ENCODE measurements around the gene ALKBH4. TPM values are rescaled to one million over a fixed set of nuclear protein-coding genes. Genes with fewer than 3 reads are reported as not detected.

ALKBH4 gene
- total RNA-seq, 4 donors from 2014 or later, result 14.7 to 38.9 (median 24.6) TPM

- TF ChIP-seq POLR2A (IDR thresholded peaks at IDR 0.05) (no peak), CTCF (IDR thresholded peaks at IDR 0.05) (no peak)
Measured at GRCh38 chr7:102454468-102454867, 10.2 kb downstream of the ALKBH4 start.

GRCh38 chr7:102453319-102453718, 11.3 kb downstream of the ALKBH4 start:
- DNase-seq (ENCODE audit: low spot score in 2 of 2), result no peak
- 67 to 75% methylated on average over 7 of the region's 7 CpGs for WGBS, 2 donors
- intact Hi-C loops (cut with DNase I; ENCODE audit: low total_unique reads), result no loop called here
- H3K4me3 ChIP-seq (ENCODE audit: low read depth, poor library complexity, severe bottlenecking), result no peak overlapping the region
- no peak for TF ChIP-seq CTCF (IDR thresholded peaks at IDR 0.05)
- no peak for TF ChIP-seq POLR2A (IDR thresholded peaks at IDR 0.05)

More at GRCh38 chr7:102454468-102454867, 10.2 kb downstream of the ALKBH4 start:
- no peak for DNase-seq (ENCODE audit: low spot score in 2 of 2)
- intact Hi-C loops (cut with DNase I; ENCODE audit: low total_unique reads), result no loop called here
- 56 to 61% methylated on average over 8 to 11 of the region's 12 CpGs for WGBS, 2 donors
- no peak overlapping the region for H3K4me3 ChIP-seq (ENCODE audit: low read depth, poor library complexity, severe bottlenecking)

GRCh38 chr7:102452451-102452850, 12.2 kb downstream of the ALKBH4 start:
- WGBS, 2 donors, result 88 to 99% methylated on average over 6 of the region's 6 CpGs
- no peak overlapping the region for H3K4me3 ChIP-seq (ENCODE audit: low read depth, poor library complexity, severe bottlenecking)
- intact Hi-C loops (cut with DNase I; ENCODE audit: low total_unique reads), result no loop called here
- no peak for DNase-seq (ENCODE audit: low spot score in 2 of 2)
- TF ChIP-seq CTCF (IDR thresholded peaks at IDR 0.05), result no peak
- no peak for TF ChIP-seq POLR2A (IDR thresholded peaks at IDR 0.05)

- H3K4me3 ChIP-seq (ENCODE audit: low read depth, poor library complexity, severe bottlenecking), result no peak overlapping the region
- no peak for DNase-seq (ENCODE audit: low spot score in 2 of 2)
- WGBS, 2 donors, result 26 to 32% methylated on average over 19 to 23 of the region's 23 CpGs
- TF ChIP-seq POLR2A (IDR thresholded peaks at IDR 0.05) (no peak), CTCF (IDR thresholded peaks at IDR 0.05) (no peak)
- intact Hi-C loops (cut with DNase I; ENCODE audit: low total_unique reads), result no loop called here
Measured at GRCh38 chr7:102451371-102452054, 13.2 kb downstream of the ALKBH4 start.

- intact Hi-C loops (cut with DNase I; ENCODE audit: low total_unique reads), result no loop called here
- H3K4me3 ChIP-seq (ENCODE audit: low read depth, poor library complexity, severe bottlenecking), result no peak overlapping the region
- TF ChIP-seq CTCF (IDR thresholded peaks at IDR 0.05) (no peak), POLR2A (IDR thresholded peaks at IDR 0.05) (no peak)
- WGBS, 2 donors, result 72 to 76% methylated on average over 6 of the region's 6 CpGs
- no peak for DNase-seq (ENCODE audit: low spot score in 2 of 2)
Measured at GRCh38 chr7:102450242-102450641, 14.4 kb downstream of the ALKBH4 start.

GRCh38 chr7:102449136-102449535, 15.5 kb downstream of the ALKBH4 start:
- intact Hi-C loops (cut with DNase I; ENCODE audit: low total_unique reads), result no loop called here
- DNase-seq (ENCODE audit: low spot score in 2 of 2), result no peak
- TF ChIP-seq CTCF (IDR thresholded peaks at IDR 0.05) (no peak), POLR2A (IDR thresholded peaks at IDR 0.05) (no peak)
- WGBS, 2 donors, result 96 to 97% methylated on average over 15 of the region's 15 CpGs
- H3K4me3 ChIP-seq (ENCODE audit: low read depth, poor library complexity, severe bottlenecking), result no peak overlapping the region
